Measurements from ENCODE around the gene EPHB2. TPM values are rescaled to one million over a fixed set of nuclear protein-coding genes. Genes with fewer than 3 reads are reported as not detected.

The EPHB2 gene
- total and polyA plus RNA-seq, 2 of the 8 experiments (the other 6 are each of a cell fraction or from before 2014, with no cell fraction given) = 15.8 to 17.2 TPM

- TF ChIP-seq CTBP2 (IDR thresholded peaks at IDR 0.05; ENCODE audit: borderline replicate concordance, insufficient read depth, insufficient read length, low read length) (no peak), TAF7 (optimal IDR thresholded peaks at IDR 0.05; ENCODE audit: borderline replicate concordance, low read depth, low read length) (no peak), TCF12 (IDR thresholded peaks at IDR 0.05; ENCODE audit: low read depth, low read length) (no peak), SAP30 (IDR thresholded peaks at IDR 0.05; ENCODE audit: insufficient read depth, insufficient replicate concordance, low read length) (no peak)
- TF ChIP-seq, protein P1, sequence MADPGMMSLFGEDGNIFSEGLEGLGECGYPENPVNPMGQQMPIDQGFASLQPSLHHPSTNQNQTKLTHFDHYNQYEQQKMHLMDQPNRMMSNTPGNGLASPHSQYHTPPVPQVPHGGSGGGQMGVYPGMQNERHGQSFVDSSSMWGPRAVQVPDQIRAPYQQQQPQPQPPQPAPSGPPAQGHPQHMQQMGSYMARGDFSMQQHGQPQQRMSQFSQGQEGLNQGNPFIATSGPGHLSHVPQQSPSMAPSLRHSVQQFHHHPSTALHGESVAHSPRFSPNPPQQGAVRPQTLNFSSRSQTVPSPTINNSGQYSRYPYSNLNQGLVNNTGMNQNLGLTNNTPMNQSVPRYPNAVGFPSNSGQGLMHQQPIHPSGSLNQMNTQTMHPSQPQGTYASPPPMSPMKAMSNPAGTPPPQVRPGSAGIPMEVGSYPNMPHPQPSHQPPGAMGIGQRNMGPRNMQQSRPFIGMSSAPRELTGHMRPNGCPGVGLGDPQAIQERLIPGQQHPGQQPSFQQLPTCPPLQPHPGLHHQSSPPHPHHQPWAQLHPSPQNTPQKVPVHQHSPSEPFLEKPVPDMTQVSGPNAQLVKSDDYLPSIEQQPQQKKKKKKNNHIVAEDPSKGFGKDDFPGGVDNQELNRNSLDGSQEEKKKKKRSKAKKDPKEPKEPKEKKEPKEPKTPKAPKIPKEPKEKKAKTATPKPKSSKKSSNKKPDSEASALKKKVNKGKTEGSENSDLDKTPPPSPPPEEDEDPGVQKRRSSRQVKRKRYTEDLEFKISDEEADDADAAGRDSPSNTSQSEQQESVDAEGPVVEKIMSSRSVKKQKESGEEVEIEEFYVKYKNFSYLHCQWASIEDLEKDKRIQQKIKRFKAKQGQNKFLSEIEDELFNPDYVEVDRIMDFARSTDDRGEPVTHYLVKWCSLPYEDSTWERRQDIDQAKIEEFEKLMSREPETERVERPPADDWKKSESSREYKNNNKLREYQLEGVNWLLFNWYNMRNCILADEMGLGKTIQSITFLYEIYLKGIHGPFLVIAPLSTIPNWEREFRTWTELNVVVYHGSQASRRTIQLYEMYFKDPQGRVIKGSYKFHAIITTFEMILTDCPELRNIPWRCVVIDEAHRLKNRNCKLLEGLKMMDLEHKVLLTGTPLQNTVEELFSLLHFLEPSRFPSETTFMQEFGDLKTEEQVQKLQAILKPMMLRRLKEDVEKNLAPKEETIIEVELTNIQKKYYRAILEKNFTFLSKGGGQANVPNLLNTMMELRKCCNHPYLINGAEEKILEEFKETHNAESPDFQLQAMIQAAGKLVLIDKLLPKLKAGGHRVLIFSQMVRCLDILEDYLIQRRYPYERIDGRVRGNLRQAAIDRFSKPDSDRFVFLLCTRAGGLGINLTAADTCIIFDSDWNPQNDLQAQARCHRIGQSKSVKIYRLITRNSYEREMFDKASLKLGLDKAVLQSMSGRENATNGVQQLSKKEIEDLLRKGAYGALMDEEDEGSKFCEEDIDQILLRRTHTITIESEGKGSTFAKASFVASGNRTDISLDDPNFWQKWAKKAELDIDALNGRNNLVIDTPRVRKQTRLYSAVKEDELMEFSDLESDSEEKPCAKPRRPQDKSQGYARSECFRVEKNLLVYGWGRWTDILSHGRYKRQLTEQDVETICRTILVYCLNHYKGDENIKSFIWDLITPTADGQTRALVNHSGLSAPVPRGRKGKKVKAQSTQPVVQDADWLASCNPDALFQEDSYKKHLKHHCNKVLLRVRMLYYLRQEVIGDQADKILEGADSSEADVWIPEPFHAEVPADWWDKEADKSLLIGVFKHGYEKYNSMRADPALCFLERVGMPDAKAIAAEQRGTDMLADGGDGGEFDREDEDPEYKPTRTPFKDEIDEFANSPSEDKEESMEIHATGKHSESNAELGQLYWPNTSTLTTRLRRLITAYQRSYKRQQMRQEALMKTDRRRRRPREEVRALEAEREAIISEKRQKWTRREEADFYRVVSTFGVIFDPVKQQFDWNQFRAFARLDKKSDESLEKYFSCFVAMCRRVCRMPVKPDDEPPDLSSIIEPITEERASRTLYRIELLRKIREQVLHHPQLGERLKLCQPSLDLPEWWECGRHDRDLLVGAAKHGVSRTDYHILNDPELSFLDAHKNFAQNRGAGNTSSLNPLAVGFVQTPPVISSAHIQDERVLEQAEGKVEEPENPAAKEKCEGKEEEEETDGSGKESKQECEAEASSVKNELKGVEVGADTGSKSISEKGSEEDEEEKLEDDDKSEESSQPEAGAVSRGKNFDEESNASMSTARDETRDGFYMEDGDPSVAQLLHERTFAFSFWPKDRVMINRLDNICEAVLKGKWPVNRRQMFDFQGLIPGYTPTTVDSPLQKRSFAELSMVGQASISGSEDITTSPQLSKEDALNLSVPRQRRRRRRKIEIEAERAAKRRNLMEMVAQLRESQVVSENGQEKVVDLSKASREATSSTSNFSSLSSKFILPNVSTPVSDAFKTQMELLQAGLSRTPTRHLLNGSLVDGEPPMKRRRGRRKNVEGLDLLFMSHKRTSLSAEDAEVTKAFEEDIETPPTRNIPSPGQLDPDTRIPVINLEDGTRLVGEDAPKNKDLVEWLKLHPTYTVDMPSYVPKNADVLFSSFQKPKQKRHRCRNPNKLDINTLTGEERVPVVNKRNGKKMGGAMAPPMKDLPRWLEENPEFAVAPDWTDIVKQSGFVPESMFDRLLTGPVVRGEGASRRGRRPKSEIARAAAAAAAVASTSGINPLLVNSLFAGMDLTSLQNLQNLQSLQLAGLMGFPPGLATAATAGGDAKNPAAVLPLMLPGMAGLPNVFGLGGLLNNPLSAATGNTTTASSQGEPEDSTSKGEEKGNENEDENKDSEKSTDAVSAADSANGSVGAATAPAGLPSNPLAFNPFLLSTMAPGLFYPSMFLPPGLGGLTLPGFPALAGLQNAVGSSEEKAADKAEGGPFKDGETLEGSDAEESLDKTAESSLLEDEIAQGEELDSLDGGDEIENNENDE (IDR thresholded peaks at IDR 0.05; ENCODE audit: insufficient replicate concordance, low read length) = no peak
- TF ChIP-seq, protein P2, sequence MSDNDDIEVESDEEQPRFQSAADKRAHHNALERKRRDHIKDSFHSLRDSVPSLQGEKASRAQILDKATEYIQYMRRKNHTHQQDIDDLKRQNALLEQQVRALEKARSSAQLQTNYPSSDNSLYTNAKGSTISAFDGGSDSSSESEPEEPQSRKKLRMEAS (IDR thresholded peaks at IDR 0.05) = no peak
Measured at GRCh38 chr1:22855668-22856606, 145.3 kb downstream of the EPHB2 start (continued).
